TTC549 (cell line): Measurements from ENCODE around the gene KRTAP23-1.

ENCODE experiments used
- FAIRE-seq: peaks from 2 replicates; lab custom pipeline; 2012; peaks lifted over from hg19 to GRCh38; lab: Jason Lieb, UNC

The KRTAP23-1 gene

GRCh38 chr21:30348506-30348905 lies at the start of gene KRTAP23-1:
TSS of gene KRTAP23-1 (minus strand) at chr21:30348606. CDS start at chr21:30348606, 0 bp downstream.
- FAIRE-seq = no peak

GRCh38 chr21:30395731-30396130 lies 47.3 kb upstream of the KRTAP23-1 start, which contains the start of gene KRTAP13-1:
TSS of gene KRTAP13-1 (plus strand) at chr21:30396031. CDS start at chr21:30396087, 56 bp downstream.
- no peak for FAIRE-seq

GRCh38 chr21:30391492-30392025 lies 43.2 kb upstream of the KRTAP23-1 start:
- no peak for FAIRE-seq

- FAIRE-seq = no peak
These were observed 33.8 kb upstream of the KRTAP23-1 start for GRCh38 chr21:30382201-30382600.

GRCh38 chr21:30372139-30372770 lies 23.8 kb upstream of the KRTAP23-1 start, which contains the start of gene KRTAP13-2:
TSS of gene KRTAP13-2 (minus strand) at chr21:30372271. CDS start at chr21:30372213, 58 bp downstream.
- FAIRE-seq = no peak

- FAIRE-seq = no peak
These were observed 7.5 kb upstream of the KRTAP23-1 start for GRCh38 chr21:30355906-30356305.

GRCh38 chr21:30354308-30355005 lies 6.1 kb upstream of the KRTAP23-1 start:
- FAIRE-seq = no peak

- FAIRE-seq = no peak
These were observed 3.1 kb upstream of the KRTAP23-1 start for GRCh38 chr21:30351534-30351933.

GRCh38 chr21:30349572-30349971 lies 1.2 kb upstream of the KRTAP23-1 start:
- FAIRE-seq = no peak

- no peak for FAIRE-seq
These were observed 3.4 kb downstream of the KRTAP23-1 start for GRCh38 chr21:30345014-30345413.

- FAIRE-seq = peak; percentile 9
These were observed 7.5 kb downstream of the KRTAP23-1 start for GRCh38 chr21:30340714-30341573.

GRCh38 chr21:30338717-30339116 lies 9.7 kb downstream of the KRTAP23-1 start:
- no peak for FAIRE-seq

GRCh38 chr21:30337772-30338171 lies 10.6 kb downstream of the KRTAP23-1 start:
- FAIRE-seq = no peak

- no peak for FAIRE-seq
These were observed 11.1 kb downstream of the KRTAP23-1 start, which contains the start of gene KRTAP27-1 for GRCh38 chr21:30337276-30337744. TSS of gene KRTAP27-1 (minus strand) at chr21:30337694. CDS start at chr21:30337668, 26 bp downstream.

GRCh38 chr21:30336596-30336995 lies 11.8 kb downstream of the KRTAP23-1 start:
- FAIRE-seq = no peak

GRCh38 chr21:30333736-30334135 lies 14.7 kb downstream of the KRTAP23-1 start:
- no peak for FAIRE-seq

- no peak for FAIRE-seq
These were observed 15.7 kb downstream of the KRTAP23-1 start for GRCh38 chr21:30332681-30333080.

GRCh38 chr21:30329203-30329875 lies 19.1 kb downstream of the KRTAP23-1 start:
- no peak for FAIRE-seq

GRCh38 chr21:30326390-30326789 lies 22.0 kb downstream of the KRTAP23-1 start:
- no peak for FAIRE-seq

- FAIRE-seq = no peak
These were observed 28.2 kb downstream of the KRTAP23-1 start, which contains the start of gene KRTAP26-1 for GRCh38 chr21:30320215-30320614. TSS of gene KRTAP26-1 (minus strand) at chr21:30320315. CDS start at chr21:30320035, 280 bp downstream.

- no peak for FAIRE-seq
These were observed 32.7 kb downstream of the KRTAP23-1 start for GRCh38 chr21:30315701-30316100.
